Keratinocyte (primary cell): ENCODE data around the gene BBS1.

Experiments used
- CTCF ChIP-seq, 3 experiments: IDR thresholded peaks in 1 of 3; conservative IDR thresholded peaks in 1 of 3; optimal IDR thresholded peaks in 1 of 3; 2 replicates in 2 of 3; 3 replicates in 1 of 3; pipeline versions ENCODE3 to v1.5.1; 2011; ENCODE audit warnings: low read length in 3 of 3, mild to moderate bottlenecking in 3 of 3, moderate library complexity in 2 of 3, control low read depth in 1 of 3, inconsistent platforms in 1 of 3; ENCODE audit not compliant: insufficient read depth in 2 of 3; ENCODE audit errors: extremely low read depth in 1 of 3
- EZH2 ChIP-seq: IDR thresholded peaks from one replicate; pipeline ENCODE4 v1.6.1; 2012; ENCODE audit warnings: inconsistent platforms, mild to moderate bottlenecking, low read length, moderate library complexity

GRCh38 chr11:66541892-66542291 lies 31.5 kb downstream of the BBS1 start:
- no peak for TF ChIP-seq CTCF (optimal IDR thresholded peaks at IDR 0.05 in 1 of 3, IDR thresholded peaks at IDR 0.05 in 1 of 3, conservative IDR thresholded peaks at IDR 0.05 in 1 of 3; ENCODE audit: extremely low read depth in 1 of 3, insufficient read depth in 2 of 3, low read length in 3 of 3)
- no peak for TF ChIP-seq EZH2
